ENCODE data around the gene SYT11.
"Not testable (repeated sequence)": the region's sequence is repeated elsewhere in the genome, so short reads cannot be mapped to it uniquely, and the experiment has no call there.

SYT11 gene

GRCh38 chr1:155893389-155894142 is 34.2 kb downstream of the SYT11 start:
- no peak overlapping the region for H3K4me3 Mint-ChIP-seq
- H3K27me3 Mint-ChIP-seq: no peaks in the 10 kb centered on the region
- no peaks in the 10 kb centered on the region for H3K9me3 Mint-ChIP-seq
- peak overlapping the region; percentile 33 for H3K27ac Mint-ChIP-seq (ENCODE audit: low read depth)
- DNase-seq (ENCODE audit: low spot score in 2 of 2): no peak
- H3K4me1 Mint-ChIP-seq: peaks cover 11% of the 10 kb centered on the region
- ATAC-seq (replicated peaks; ENCODE audit: extremely low read depth, poor library complexity, severe bottlenecking): peak; percentile 97
- H3K36me3 Mint-ChIP-seq (ENCODE audit: insufficient read depth): peaks cover 7% of the 10 kb centered on the region

- H3K4me3 Mint-ChIP-seq; H3K27me3 Mint-ChIP-seq; DNase-seq (ENCODE audit: low spot score in 2 of 2); H3K9me3 Mint-ChIP-seq; H3K27ac Mint-ChIP-seq (ENCODE audit: low read depth); ATAC-seq (replicated peaks; ENCODE audit: extremely low read depth, poor library complexity, severe bottlenecking): not testable (repeated sequence)
- Mint-ChIP-seq H3K4me1 (peaks cover 11% of the 10 kb centered on the region), H3K36me3 (ENCODE audit: insufficient read depth) (peaks cover 26% of the 10 kb centered on the region)
These were observed 36.2 kb downstream of the SYT11 start for GRCh38 chr1:155895617-155896016.

- Mint-ChIP-seq H3K4me1 (peaks cover 11% of the 10 kb centered on the region), H3K36me3 (ENCODE audit: insufficient read depth) (peaks cover 35% of the 10 kb centered on the region)
- ATAC-seq (replicated peaks; ENCODE audit: extremely low read depth, poor library complexity, severe bottlenecking); H3K4me3 Mint-ChIP-seq; DNase-seq (ENCODE audit: low spot score in 2 of 2); H3K27me3 Mint-ChIP-seq; H3K27ac Mint-ChIP-seq (ENCODE audit: low read depth); H3K9me3 Mint-ChIP-seq: not testable (repeated sequence)
These were observed 37.1 kb downstream of the SYT11 start for GRCh38 chr1:155896476-155896875.

GRCh38 chr1:155897746-155898145 is 38.4 kb downstream of the SYT11 start:
- H3K27me3 Mint-ChIP-seq: no peaks in the 10 kb centered on the region
- H3K36me3 Mint-ChIP-seq (ENCODE audit: insufficient read depth): peaks cover 42% of the 10 kb centered on the region
- no peak overlapping the region for H3K27ac Mint-ChIP-seq (ENCODE audit: low read depth)
- no peaks in the 10 kb centered on the region for H3K9me3 Mint-ChIP-seq
- peaks cover 11% of the 10 kb centered on the region for H3K4me1 Mint-ChIP-seq
- no peak overlapping the region for H3K4me3 Mint-ChIP-seq
- no peak for DNase-seq (ENCODE audit: low spot score in 2 of 2)
- ATAC-seq (replicated peaks; ENCODE audit: extremely low read depth, poor library complexity, severe bottlenecking): no peak

GRCh38 chr1:155898888-155899287 is 39.5 kb downstream of the SYT11 start:
- DNase-seq (ENCODE audit: low spot score in 2 of 2): no peak
- peaks cover under 1% of the 10 kb centered on the region for H3K4me1 Mint-ChIP-seq

GRCh38 chr1:155899683-155900082 is 40.3 kb downstream of the SYT11 start:
- Mint-ChIP-seq H3K27me3 (no peaks in the 10 kb centered on the region), H3K36me3 (ENCODE audit: insufficient read depth) (peaks cover 60% of the 10 kb centered on the region), H3K4me3 (no peak overlapping the region), H3K27ac (ENCODE audit: low read depth) (no peak overlapping the region), H3K4me1 (peaks cover 4% of the 10 kb centered on the region), H3K9me3 (no peaks in the 10 kb centered on the region)
- DNase-seq (ENCODE audit: low spot score in 2 of 2): no peak
- ATAC-seq (replicated peaks; ENCODE audit: extremely low read depth, poor library complexity, severe bottlenecking): no peak

More at GRCh38 chr1:155898888-155899287, 39.5 kb downstream of the SYT11 start:
- no peaks in the 10 kb centered on the region for H3K27me3 Mint-ChIP-seq
- no peaks in the 10 kb centered on the region for H3K9me3 Mint-ChIP-seq
- no peak overlapping the region for H3K27ac Mint-ChIP-seq (ENCODE audit: low read depth)
- ATAC-seq (replicated peaks; ENCODE audit: extremely low read depth, poor library complexity, severe bottlenecking): no peak
- H3K4me3 Mint-ChIP-seq: no peak overlapping the region
- peaks cover 52% of the 10 kb centered on the region for H3K36me3 Mint-ChIP-seq (ENCODE audit: insufficient read depth)

GRCh38 chr1:155900161-155900560 is 40.8 kb downstream of the SYT11 start:
- peaks cover 5% of the 10 kb centered on the region for H3K4me1 Mint-ChIP-seq
- DNase-seq (ENCODE audit: low spot score in 2 of 2): no peak

GRCh38 chr1:155904261-155904660 is 44.9 kb downstream of the SYT11 start:
- H3K4me3 Mint-ChIP-seq: no peak overlapping the region
- H3K27ac Mint-ChIP-seq (ENCODE audit: low read depth): no peak overlapping the region
- DNase-seq (ENCODE audit: low spot score in 2 of 2): no peak
- no peak for ATAC-seq (replicated peaks; ENCODE audit: extremely low read depth, poor library complexity, severe bottlenecking)
- no peaks in the 10 kb centered on the region for H3K9me3 Mint-ChIP-seq
- H3K4me1 Mint-ChIP-seq: peaks cover 5% of the 10 kb centered on the region
- H3K36me3 Mint-ChIP-seq (ENCODE audit: insufficient read depth): peaks cover 80% of the 10 kb centered on the region
- H3K27me3 Mint-ChIP-seq: no peaks in the 10 kb centered on the region

More at GRCh38 chr1:155900161-155900560, 40.8 kb downstream of the SYT11 start:
- Mint-ChIP-seq H3K27ac (ENCODE audit: low read depth) (no peak overlapping the region), H3K4me3 (no peak overlapping the region), H3K36me3 (ENCODE audit: insufficient read depth) (peaks cover 64% of the 10 kb centered on the region), H3K9me3 (no peaks in the 10 kb centered on the region), H3K27me3 (no peaks in the 10 kb centered on the region)
- no peak for ATAC-seq (replicated peaks; ENCODE audit: extremely low read depth, poor library complexity, severe bottlenecking)

GRCh38 chr1:155909894-155910293 is 50.5 kb downstream of the SYT11 start:
- peak overlapping the region; percentile 99 for H3K27ac Mint-ChIP-seq (ENCODE audit: low read depth)
- H3K9me3 Mint-ChIP-seq: no peaks in the 10 kb centered on the region
- H3K27me3 Mint-ChIP-seq: no peaks in the 10 kb centered on the region
- no peak for ATAC-seq (replicated peaks; ENCODE audit: extremely low read depth, poor library complexity, severe bottlenecking)
- peaks cover 21% of the 10 kb centered on the region for H3K4me1 Mint-ChIP-seq
- H3K4me3 Mint-ChIP-seq: peak overlapping the region; percentile 98
- no peak for DNase-seq (ENCODE audit: low spot score in 2 of 2)
- peaks cover 62% of the 10 kb centered on the region for H3K36me3 Mint-ChIP-seq (ENCODE audit: insufficient read depth)

- ATAC-seq (replicated peaks; ENCODE audit: extremely low read depth, poor library complexity, severe bottlenecking) (peak; percentile 60), DNase-seq (ENCODE audit: low spot score in 2 of 2) (no peak)
- Mint-ChIP-seq H3K36me3 (ENCODE audit: insufficient read depth) (peaks cover 66% of the 10 kb centered on the region), H3K9me3 (no peaks in the 10 kb centered on the region), H3K4me3 (peak overlapping the region; percentile 98), H3K4me1 (peaks cover 21% of the 10 kb centered on the region), H3K27me3 (no peaks in the 10 kb centered on the region), H3K27ac (ENCODE audit: low read depth) (peak overlapping the region; percentile 99)
These were observed 51.3 kb downstream of the SYT11 start for GRCh38 chr1:155910621-155911121.

GRCh38 chr1:155911156-155912055 is 52.0 kb downstream of the SYT11 start, which contains the start of gene RIT1:
Gene RIT1 (minus strand): TSS chr1:155911349. CDS start chr1:155910761, 588 bp downstream.
- Mint-ChIP-seq H3K4me1 (peaks cover 21% of the 10 kb centered on the region), H3K9me3 (no peaks in the 10 kb centered on the region), H3K4me3 (peak within 1 kb of the TSS; percentile 98), H3K27me3 (no peaks in the 10 kb centered on the region), H3K36me3 (ENCODE audit: insufficient read depth) (peaks cover 68% of the 10 kb centered on the region), H3K27ac (ENCODE audit: low read depth) (peak within 1 kb of the TSS; percentile 99)
- ATAC-seq (replicated peaks; ENCODE audit: extremely low read depth, poor library complexity, severe bottlenecking): peak; percentile 94
- peak; percentile 62 to 66 for DNase-seq (ENCODE audit: low spot score in 2 of 2)

GRCh38 chr1:155912056-155912536 is 52.7 kb downstream of the SYT11 start:
- peaks cover 72% of the 10 kb centered on the region for H3K36me3 Mint-ChIP-seq (ENCODE audit: insufficient read depth)
- H3K27ac Mint-ChIP-seq (ENCODE audit: low read depth): peak overlapping the region; percentile 99
- peaks cover 27% of the 10 kb centered on the region for H3K4me1 Mint-ChIP-seq
- ATAC-seq (replicated peaks; ENCODE audit: extremely low read depth, poor library complexity, severe bottlenecking) (no peak), DNase-seq (ENCODE audit: low spot score in 2 of 2) (no peak)
- no peaks in the 10 kb centered on the region for H3K9me3 Mint-ChIP-seq
- H3K4me3 Mint-ChIP-seq: peak overlapping the region; percentile 98
- H3K27me3 Mint-ChIP-seq: no peaks in the 10 kb centered on the region

Data from central memory CD8-positive, alpha-beta T cell (primary cell).